SK-N-SH (cell line): ENCODE results near the gene NEU4. TPM values are rescaled to one million over a fixed set of nuclear protein-coding genes. Genes with fewer than 3 reads are reported as not detected.

Source experiments
- CTCF ChIA-PET: fragments of 300-600, 350-600 bp; formaldehyde crosslinking; extraction: SDS; loops from one replicate; lab custom pipeline; 2021; lab: Yijun Ruan, JAX
- POLR2A ChIA-PET: fragments of 350-600 bp; sonication (Branson Sonifier 250); formaldehyde crosslinking; extraction: SDS; loops from one replicate; lab custom pipeline; 2020; ENCODE audit warnings: antibody characterized with exemption, inconsistent platforms; lab: Yijun Ruan, JAX
- DNase-seq: peaks from one replicate; pipeline ENCODE4 v3.0.0; 2012
- H2AFZ ChIP-seq: fragments of 200-600 bp; sonication (generic); 2 replicates; pipeline ENCODE4 v1.8.1; 2016; ENCODE audit warnings: antibody characterized with exemption, mild to moderate bottlenecking, low read depth
- H3F3A ChIP-seq: fragments of 200-600 bp; sonication (generic); replicated peaks from 2 replicates; pipeline ENCODE3; 2016; ENCODE audit warnings: antibody characterized with exemption, mild to moderate bottlenecking; ENCODE audit not compliant: insufficient read depth
- H3K27ac ChIP-seq, 2 experiments: fragments of 200-500 bp in 1 of 2; fragments of 200-600 bp in 1 of 2; sonication (Bioruptor generic) in 1 of 2; sonication (generic), shearing (Covaris generic) in 1 of 2; 2 replicates each; pipeline versions ENCODE4 v1.5.1 to v1.6.1; 2014 to 2016; ENCODE audit warnings: low read depth in 2 of 2, inconsistent platforms in 1 of 2, low read length in 1 of 2, mild to moderate bottlenecking in 1 of 2, mixed read lengths in 1 of 2
- H3K27me3 ChIP-seq: fragments of 200-600 bp; sonication (generic), shearing (Covaris generic); 2 replicates; pipeline ENCODE4 v1.6.1; 2016; ENCODE audit warnings: mixed run types; ENCODE audit not compliant: insufficient read depth
- H3K36me3 ChIP-seq, 2 experiments: fragments of 200-500 bp in 1 of 2; fragments of 200-600 bp in 1 of 2; sonication (Bioruptor generic) in 1 of 2; sonication (generic) in 1 of 2; replicated peaks in 1 of 2; 2 replicates each; pipeline versions ENCODE3 to v1.5.1; 2014 to 2016; ENCODE audit warnings: low read length in 1 of 2, mild to moderate bottlenecking in 1 of 2; ENCODE audit not compliant: insufficient read depth in 2 of 2, control insufficient read depth in 1 of 2
- H3K4me1 ChIP-seq, 2 experiments: fragments of 200-500 bp in 1 of 2; fragments of 200-600 bp in 1 of 2; sonication (Bioruptor generic) in 1 of 2; sonication (generic), shearing (Covaris generic) in 1 of 2; 2 replicates each; pipeline versions ENCODE4 v1.5.1 to v1.6.1; 2014 to 2016; ENCODE audit warnings: low read depth in 1 of 2, low read length in 1 of 2, mixed run types in 1 of 2; ENCODE audit not compliant: insufficient read depth in 2 of 2, control insufficient read depth in 1 of 2
- H3K4me2 ChIP-seq: fragments of 200-600 bp; sonication (generic), shearing (Covaris generic); 2 replicates; pipeline ENCODE4 v1.6.1; 2017; ENCODE audit warnings: mixed run types
- H3K4me3 ChIP-seq, 2 experiments: fragments of 200-500 bp in 1 of 2; fragments of 200-600 bp in 1 of 2; sonication (Bioruptor generic) in 1 of 2; sonication (generic), shearing (Covaris generic) in 1 of 2; 2 replicates each; pipeline versions ENCODE4 v1.5.1 to v1.8.1; 2014 to 2016; ENCODE audit warnings: low read depth in 2 of 2, inconsistent platforms in 1 of 2, low read length in 1 of 2, mild to moderate bottlenecking in 1 of 2, mixed read lengths in 1 of 2, moderate library complexity in 1 of 2
- H3K79me2 ChIP-seq: fragments of 200-600 bp; sonication (generic); 2 replicates; pipeline ENCODE4 v1.8.1; 2017; ENCODE audit warnings: mild to moderate bottlenecking; ENCODE audit not compliant: insufficient read depth
- H3K9ac ChIP-seq: fragments of 200-600 bp; sonication (generic); 2 replicates; pipeline ENCODE4 v1.6.1; 2017; ENCODE audit warnings: mixed run types
- H3K9me2 ChIP-seq: fragments of 200-600 bp; sonication (generic); 2 replicates; pipeline ENCODE4 v1.6.1; 2017; ENCODE audit warnings: mixed run types
- H3K9me3 ChIP-seq: fragments of 200-600 bp; sonication (generic); 2 replicates; pipeline ENCODE4 v1.6.1; 2017; ENCODE audit warnings: mixed run types, mild to moderate bottlenecking, moderate library complexity
- H4K20me1 ChIP-seq: fragments of 200-600 bp; sonication (generic); 2 replicates; pipeline ENCODE4 v1.6.1; 2017; ENCODE audit warnings: mild to moderate bottlenecking, mixed run types; ENCODE audit not compliant: insufficient read depth
- CHD2 ChIP-seq: fragments of 150-350 bp; IDR thresholded peaks from 2 replicates; pipeline ENCODE4 v1.6.1; 2018; ENCODE audit warnings: low read length; ENCODE audit not compliant: partially characterized antibody
- EZH2phosphoT487 ChIP-seq: fragments of 200-600 bp; sonication (generic); IDR thresholded peaks from 2 replicates; pipeline ENCODE4 v1.6.1; 2017; ENCODE audit warnings: low read depth, mixed run types, mild to moderate bottlenecking, antibody characterized with exemption, moderate library complexity, borderline replicate concordance
- FOXM1 ChIP-seq: IDR thresholded peaks from 2 replicates; pipeline ENCODE4 v1.4.0; 2012; ENCODE audit warnings: low read depth, mild to moderate bottlenecking
- IRF3 ChIP-seq: fragments of 150-350 bp; IDR thresholded peaks from 2 replicates; pipeline ENCODE4 v1.6.1; 2016; ENCODE audit warnings: mild to moderate bottlenecking, low read depth, low read length
- MXI1 ChIP-seq: IDR thresholded peaks from 2 replicates; pipeline ENCODE4 v1.6.1; 2012; ENCODE audit warnings: mild to moderate bottlenecking, low read depth, low read length, improper control_type of control experiment
- RAD21 ChIP-seq: IDR thresholded peaks from 2 replicates; pipeline ENCODE4 v1.6.1; 2012; ENCODE audit warnings: mild to moderate bottlenecking, low read length
- RFX5 ChIP-seq: IDR thresholded peaks from 2 replicates; pipeline ENCODE4 v1.6.1; 2012; ENCODE audit warnings: mild to moderate bottlenecking, improper control_type of control experiment, low read length
- SIN3A ChIP-seq: IDR thresholded peaks from 2 replicates; pipeline ENCODE4 v1.6.1; 2012; ENCODE audit warnings: low read depth, mild to moderate bottlenecking, low read length, moderate library complexity, borderline replicate concordance
- TCF12 ChIP-seq: IDR thresholded peaks from 2 replicates; pipeline ENCODE4 v1.4.0; 2012
- USF2 ChIP-seq: fragments of 150-350 bp; IDR thresholded peaks from 2 replicates; pipeline ENCODE4 v1.6.1; 2017; ENCODE audit warnings: antibody characterized with exemption, low read length, low read depth, borderline replicate concordance
- WGBS: methylation state at CpG from one replicate; pipeline ENCODE4 v1.1.6; 2017; ENCODE audit warnings: low lambda C conversion rate; 5-methylcytosine and 5-hydroxymethylcytosine counted together
- polyA plus RNA-seq, 3 experiments: library from polyadenylated mRNA; depleted of rRNA; stranded (reverse); fragments of >200 nt; gene quantifications; 2 replicates each; pipeline ENCODE4 v1.2.3, GENCODE V29; 2012

Gene NEU4
- polyA plus RNA-seq, 1 of the 3 experiments (the other 2 are of a cell fraction): 0.05 TPM

GRCh38 chr2:241797441-241798080 lies 11.4 kb upstream of the NEU4 start (continued):
- no peak for TF ChIP-seq RAD21
- no peak for TF ChIP-seq IRF3
- TF ChIP-seq MXI1: no peak
- TF ChIP-seq EZH2phosphoT487: no peak
- TF ChIP-seq TCF12: no peak
- TF ChIP-seq FOXM1: no peak
- no peak for TF ChIP-seq RFX5
- TF ChIP-seq USF2: no peak
- TF ChIP-seq SIN3A: no peak

DNA sequence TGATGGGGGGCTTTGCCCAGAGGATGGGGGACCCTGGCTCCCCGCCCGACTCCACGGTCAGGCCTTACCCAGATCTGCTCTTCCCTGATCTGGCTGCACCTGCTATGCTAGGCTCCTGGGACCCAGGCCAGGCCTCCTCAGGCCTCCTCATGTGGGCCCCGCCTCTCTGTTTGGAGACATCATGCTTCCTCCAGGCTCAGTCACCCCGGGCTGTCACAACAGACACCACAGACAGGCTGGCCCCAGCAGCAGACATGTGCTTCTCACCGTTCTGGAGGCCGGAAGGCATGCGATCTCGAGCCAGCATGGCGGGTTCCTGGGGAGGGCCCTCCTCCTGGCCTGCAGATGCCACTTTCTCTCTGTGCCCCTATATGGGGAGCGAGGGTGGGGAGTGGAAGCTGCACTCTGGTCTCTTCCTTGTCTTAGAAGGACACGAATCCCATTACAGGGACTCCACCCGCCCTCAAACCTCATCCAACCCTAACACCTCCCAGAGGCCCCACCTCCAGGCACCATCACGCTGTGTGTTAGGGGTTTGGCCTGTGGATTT lies 10.8 kb upstream of the NEU4 start:
- H3K9me3 ChIP-seq: no peaks in the 10 kb centered on the region
- ChIA-PET POLR2A (no interaction called here), CTCF (interaction anchor here (0.6 kb wide), 1 partner anchor 52 kb away, joined by 6 read pairs; no protein-coding TSS in a partner anchor)
- TF ChIP-seq MXI1 (peak; percentile 66; the same call in 1 of the 2 replicates), CHD2 (no peak)
- H3K27me3 ChIP-seq: no peaks in the 10 kb centered on the region
- no peaks in the 10 kb centered on the region for H3K79me2 ChIP-seq
- H3F3A ChIP-seq: no peaks in the 10 kb centered on the region
- H3K9ac ChIP-seq: no peak overlapping the region
- no peak overlapping the region for H3K27ac ChIP-seq
- 85% methylated on average over 5 of the region's 14 CpGs for WGBS
- no peaks in the 10 kb centered on the region for H3K9me2 ChIP-seq
- no peaks in the 10 kb centered on the region for H4K20me1 ChIP-seq
- H3K4me2 ChIP-seq: no peak overlapping the region
- H2AFZ ChIP-seq: no peak overlapping the region
- H3K4me1 ChIP-seq: peaks cover 0 to 19% of the 10 kb centered on the region in 2 experiments; a peak in 1 of 4 replicates
- peak; percentile 47 for DNase-seq
- H3K36me3 ChIP-seq: no peaks in the 10 kb centered on the region
- no peak overlapping the region for H3K4me3 ChIP-seq
